ENCODE measurements around the gene CRIP3.

GRCh38 chr6:43308990-43309477 lies 408 bp upstream of the CRIP3 start:
- TF ChIP-seq POLR2A (IDR thresholded peaks at IDR 0.05; ENCODE audit: low read length) (no peak), GATA1 (IDR thresholded peaks at IDR 0.05; ENCODE audit: low read depth, low read length) (no peak)
